DND-41 (cell line): ENCODE data around the gene TULP4.

Experiments
- ATAC-seq: fragments of 200-7000 bp; cut with Tn5 transposase; 3 replicates; pipeline ENCODE4 v1.9.1; 2021; ENCODE audit warnings: low read depth; ENCODE audit not compliant: insufficient read depth
- DNase-seq: peaks from one replicate; pipeline ENCODE4 v3.0.0-alpha.2; 2020
- H2AFZ ChIP-seq: 2 replicates; pipeline ENCODE4 v1.6.0; 2012; ENCODE audit warnings: low read depth, low read length
- H3K27ac ChIP-seq: 2 replicates; pipeline ENCODE4 v1.5.1; 2012; ENCODE audit warnings: low read length, inconsistent platforms
- H3K27me3 ChIP-seq: fragments of 200-600 bp; sonication (generic); 2 replicates; pipeline ENCODE4 v1.6.0; 2012; ENCODE audit warnings: low read length, mild to moderate bottlenecking, inconsistent platforms; ENCODE audit not compliant: insufficient read depth, poor library complexity
- H3K36me3 ChIP-seq: 2 replicates; pipeline ENCODE4 v1.5.1; 2012; ENCODE audit warnings: low read length, inconsistent platforms; ENCODE audit not compliant: insufficient read depth
- H3K4me1 ChIP-seq: 2 replicates; pipeline ENCODE4 v1.5.1; 2012; ENCODE audit warnings: mild to moderate bottlenecking, low read length; ENCODE audit not compliant: insufficient read depth
- H3K4me2 ChIP-seq: 2 replicates; pipeline ENCODE4 v1.6.0; 2012; ENCODE audit warnings: mild to moderate bottlenecking, moderate library complexity, low read length, inconsistent platforms; ENCODE audit not compliant: insufficient read depth
- H3K4me3 ChIP-seq, 2 experiments: fragments of 200-600 bp in 1 of 2; shearing (Covaris generic) in 1 of 2; 2 replicates each; pipeline ENCODE4 v1.5.1; 2012 to 2016; ENCODE audit warnings: inconsistent platforms in 2 of 2, low read length in 2 of 2, mild to moderate bottlenecking in 2 of 2, low read depth in 1 of 2, moderate library complexity in 1 of 2
- H3K79me2 ChIP-seq: 2 replicates; pipeline ENCODE4 v1.6.0; 2012; ENCODE audit warnings: low read length, inconsistent platforms; ENCODE audit not compliant: insufficient read depth
- H3K9ac ChIP-seq: 2 replicates; pipeline ENCODE4 v1.6.0; 2012; ENCODE audit warnings: low read depth, mild to moderate bottlenecking, inconsistent platforms, low read length, moderate library complexity
- H3K9me3 ChIP-seq: 2 replicates; pipeline ENCODE4 v1.5.1; 2012; ENCODE audit warnings: low read length, moderate library complexity, mild to moderate bottlenecking, inconsistent platforms; ENCODE audit not compliant: insufficient read depth, severe bottlenecking
- H4K20me1 ChIP-seq: 2 replicates; pipeline ENCODE4 v1.6.0; 2012; ENCODE audit warnings: low read length; ENCODE audit not compliant: insufficient read depth
- CTCF ChIP-seq: IDR thresholded peaks from 2 replicates; pipeline ENCODE4 v1.5.1; 2012; ENCODE audit warnings: borderline replicate concordance, low read length, moderate library complexity, mild to moderate bottlenecking; ENCODE audit not compliant: poor library complexity, severe bottlenecking; ENCODE audit errors: extremely low read depth
- EZH2 ChIP-seq: IDR thresholded peaks from 3 replicates; pipeline ENCODE4 v1.6.1; 2012; ENCODE audit warnings: borderline replicate concordance, low read depth, mild to moderate bottlenecking, moderate library complexity, low read length, inconsistent platforms; ENCODE audit not compliant: severe bottlenecking

The TULP4 gene

GRCh38 chr6:158460602-158461169 is 148.4 kb downstream of the TULP4 start:
- H3K4me3 ChIP-seq: no peak overlapping the region
- H3K4me2 ChIP-seq: no peak overlapping the region

GRCh38 chr6:158461954-158462353 is 149.7 kb downstream of the TULP4 start:
- no peaks in the 10 kb centered on the region for H3K4me1 ChIP-seq
- H3K27me3 ChIP-seq: no peaks in the 10 kb centered on the region
- H4K20me1 ChIP-seq: no peaks in the 10 kb centered on the region
- no peak for TF ChIP-seq EZH2
- no peak for TF ChIP-seq CTCF
- H3K4me3 ChIP-seq: no peak overlapping the region
- no peak overlapping the region for H3K4me2 ChIP-seq
- DNase-seq (no peak), ATAC-seq (no peak)
- peaks cover 24% of the 10 kb centered on the region; the same call in 1 of the 2 replicates for H3K36me3 ChIP-seq
- no peaks in the 10 kb centered on the region for H3K79me2 ChIP-seq
- no peak overlapping the region for H2AFZ ChIP-seq
- no peak overlapping the region for H3K27ac ChIP-seq
- H3K9ac ChIP-seq: no peak overlapping the region
- H3K9me3 ChIP-seq: no peaks in the 10 kb centered on the region

More at GRCh38 chr6:158460602-158461169, 148.4 kb downstream of the TULP4 start:
- Histone ChIP-seq H3K9ac (no peak overlapping the region), H3K27me3 (no peaks in the 10 kb centered on the region), H4K20me1 (no peaks in the 10 kb centered on the region), H3K79me2 (no peaks in the 10 kb centered on the region), H3K36me3 (peaks cover 23% of the 10 kb centered on the region; the same call in 1 of the 2 replicates), H2AFZ (no peak overlapping the region), H3K9me3 (no peaks in the 10 kb centered on the region), H3K4me1 (no peaks in the 10 kb centered on the region), H3K27ac (no peak overlapping the region)
- ATAC-seq (no peak), DNase-seq (no peak)
- TF ChIP-seq EZH2 (no peak), CTCF (no peak)

GRCh38 chr6:158464483-158464882 is 152.2 kb downstream of the TULP4 start:
- DNase-seq: no peak
- Histone ChIP-seq H3K36me3 (peaks cover 20% of the 10 kb centered on the region; the same call in 1 of the 2 replicates), H3K4me2 (no peak overlapping the region)

More at GRCh38 chr6:158464483-158464882, 152.2 kb downstream of the TULP4 start:
- no peak overlapping the region for H3K4me3 ChIP-seq
- H3K9ac ChIP-seq: no peak overlapping the region
- TF ChIP-seq CTCF: no peak
- TF ChIP-seq EZH2: no peak
- no peaks in the 10 kb centered on the region for H3K27me3 ChIP-seq
- H3K4me1 ChIP-seq: no peaks in the 10 kb centered on the region
- no peak overlapping the region for H3K27ac ChIP-seq
- H4K20me1 ChIP-seq: no peaks in the 10 kb centered on the region
- no peaks in the 10 kb centered on the region for H3K9me3 ChIP-seq
- no peaks in the 10 kb centered on the region for H3K79me2 ChIP-seq
- ATAC-seq: no peak
- no peak overlapping the region for H2AFZ ChIP-seq
